Measurements from ENCODE around the gene MGAT5.

- TF ChIP-seq CTCF (IDR thresholded peaks at IDR 0.05; ENCODE audit: low read depth, low read length) = no peak
- TF ChIP-seq EZH2phosphoT487 (IDR thresholded peaks at IDR 0.05; ENCODE audit: low read depth) = no peak
Observed at GRCh38 chr2:134469516-134470115, 215.7 kb downstream of the MGAT5 start.

Measured in OCI-LY3 (cell line).